Psoas muscle (tissue), 8 donors: Measurements from ENCODE around the gene SUSD6. TPM values are rescaled to one million over a fixed set of nuclear protein-coding genes. Genes with fewer than 3 reads are reported as not detected.
A peak's percentile ranks its signal among the peaks of the same experiment; 100 is the strongest.

Source experiments
- ATAC-seq, 4 donors: fragments of 200-7000 bp; cut with Tn5 transposase; one replicate each; pipeline ENCODE4 v1.9.1; 2020; ENCODE audit warnings: moderate library complexity in 3 of 4, mild to moderate bottlenecking in 2 of 4
- DNase-seq, 2 donors: peaks; one replicate each; pipeline ENCODE4 v3.0.0-alpha.2; 2020
- H3K27ac ChIP-seq: fragments of 200-600 bp; one replicate; pipeline ENCODE4 v1.8.0; 2022
- H3K27me3 ChIP-seq, 3 donors: fragments of 200-600 bp in 1 of 3; one replicate each; pipeline versions ENCODE4 v1.6.1 to v1.8.0; 2013 to 2022; ENCODE audit warnings: low read length in 2 of 3, mild to moderate bottlenecking in 2 of 3, moderate library complexity in 1 of 3; ENCODE audit not compliant: insufficient read depth in 3 of 3
- H3K36me3 ChIP-seq, 2 donors: fragments of 200-600 bp in 1 of 2; one replicate each; pipeline versions ENCODE4 v1.6.1 to v1.8.0; 2013 to 2022; ENCODE audit warnings: low read depth in 1 of 2, mild to moderate bottlenecking in 1 of 2, moderate library complexity in 1 of 2; ENCODE audit not compliant: insufficient read depth in 1 of 2
- H3K4me1 ChIP-seq: fragments of 200-600 bp; one replicate; pipeline ENCODE4 v1.8.0; 2022
- H3K4me3 ChIP-seq: fragments of 200-600 bp; one replicate; pipeline ENCODE4 v1.8.0; 2022; ENCODE audit warnings: mild to moderate bottlenecking
- H3K9me3 ChIP-seq: fragments of 200-600 bp; one replicate; pipeline ENCODE4 v1.8.0; 2022
- WGBS, 3 donors: extraction: QIAGEN DNeasy Blood & Tissue Kit; methylation state at CpG; one replicate each; pipeline versions ENCODE4 v1.1.6 to v1.1.7; 2013; 5-methylcytosine and 5-hydroxymethylcytosine counted together
- intact Hi-C, 2 donors: fragments of 100-400 bp; cut with DNase I; formaldehyde crosslinking; loops; one replicate each; pipeline versions ENCODE4 v1.11.0 to v1.14.2; 2022
- polyA plus RNA-seq, 3 donors: library from polyadenylated mRNA; stranded (reverse); fragments of 200-250 nt; gene quantifications; one replicate each; pipeline ENCODE4 v1.2.3, GENCODE V29; 2013
- total RNA-seq, 4 donors: library from RNA; stranded (reverse); fragmentation: NEBNext Ultra II Directional in 2 of 4; extraction: Animal tissue kit (Norgen Biotek cat#: 25700) in 2 of 4; gene quantifications; one replicate each; pipeline versions ENCODE4 v1.2.1 to v1.2.4, GENCODE V29; 2021 to 2023
- TF ChIP-seq, protein P1 (sequence below): fragments of 200-600 bp; IDR thresholded peaks from one replicate; pipeline ENCODE4 v1.8.0; 2022; ENCODE audit warnings: antibody characterized with exemption
- donor health status: healthy with polysubstance abuse.
- donor health status: DM: no; HTN: no; CAD: no; lungs with moderate emphysema.
- donor health status: Bipolar disorder and iron deficiency.
- donor health status: healthy.
- donor health status: DM: yes; HTN: yes; CAD: no.
- donor health status: DM: no; HTN: no; CAD: no.
- donor health status: DM: no; HTN: no; CAD: no.
- donor health status: DM: yes; HTN: yes; CAD: no.

Gene SUSD6
- total and polyA plus RNA-seq, 7 donors = 6.9 to 23.4 (median 14.9) TPM

DNA sequence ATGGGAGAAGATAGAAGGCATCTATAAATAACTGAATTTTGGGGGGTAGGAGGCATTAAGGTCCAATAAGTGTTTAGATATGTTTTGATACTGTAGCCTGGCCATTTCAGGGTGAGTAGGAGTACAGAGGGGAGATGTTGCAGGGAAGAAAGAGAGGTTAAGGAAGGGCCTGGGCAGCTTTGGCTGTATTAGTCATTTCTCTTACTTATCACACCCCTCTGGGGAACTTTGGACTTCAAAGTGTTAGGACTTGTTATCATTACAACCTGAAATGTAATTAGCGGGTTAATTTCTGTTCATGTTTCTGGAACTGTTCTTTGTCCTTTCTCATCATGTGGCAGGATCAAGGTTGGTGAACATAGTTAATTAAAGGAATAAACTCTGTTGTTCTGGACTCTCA, 40.3 kb downstream of the SUSD6 start:
- TF ChIP-seq, protein P1, sequence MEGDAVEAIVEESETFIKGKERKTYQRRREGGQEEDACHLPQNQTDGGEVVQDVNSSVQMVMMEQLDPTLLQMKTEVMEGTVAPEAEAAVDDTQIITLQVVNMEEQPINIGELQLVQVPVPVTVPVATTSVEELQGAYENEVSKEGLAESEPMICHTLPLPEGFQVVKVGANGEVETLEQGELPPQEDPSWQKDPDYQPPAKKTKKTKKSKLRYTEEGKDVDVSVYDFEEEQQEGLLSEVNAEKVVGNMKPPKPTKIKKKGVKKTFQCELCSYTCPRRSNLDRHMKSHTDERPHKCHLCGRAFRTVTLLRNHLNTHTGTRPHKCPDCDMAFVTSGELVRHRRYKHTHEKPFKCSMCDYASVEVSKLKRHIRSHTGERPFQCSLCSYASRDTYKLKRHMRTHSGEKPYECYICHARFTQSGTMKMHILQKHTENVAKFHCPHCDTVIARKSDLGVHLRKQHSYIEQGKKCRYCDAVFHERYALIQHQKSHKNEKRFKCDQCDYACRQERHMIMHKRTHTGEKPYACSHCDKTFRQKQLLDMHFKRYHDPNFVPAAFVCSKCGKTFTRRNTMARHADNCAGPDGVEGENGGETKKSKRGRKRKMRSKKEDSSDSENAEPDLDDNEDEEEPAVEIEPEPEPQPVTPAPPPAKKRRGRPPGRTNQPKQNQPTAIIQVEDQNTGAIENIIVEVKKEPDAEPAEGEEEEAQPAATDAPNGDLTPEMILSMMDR = no peak
- H3K36me3 ChIP-seq = no peaks in the 10 kb centered on the region
- 76 to 88% (median 86%) methylated on average over 1 of the region's 1 CpG for whole genome bisulfite sequencing, 3 donors
- no peak overlapping the region for H3K4me3 ChIP-seq
- intact Hi-C loops = no loop called here
- no peak for ATAC-seq
- DNase-seq = no peak
- no peak overlapping the region for H3K27ac ChIP-seq
- peaks cover 82% of the 10 kb centered on the region for H3K4me1 ChIP-seq
- H3K27me3 ChIP-seq = no peaks in the 10 kb centered on the region
- H3K9me3 ChIP-seq = no peaks in the 10 kb centered on the region

DNA sequence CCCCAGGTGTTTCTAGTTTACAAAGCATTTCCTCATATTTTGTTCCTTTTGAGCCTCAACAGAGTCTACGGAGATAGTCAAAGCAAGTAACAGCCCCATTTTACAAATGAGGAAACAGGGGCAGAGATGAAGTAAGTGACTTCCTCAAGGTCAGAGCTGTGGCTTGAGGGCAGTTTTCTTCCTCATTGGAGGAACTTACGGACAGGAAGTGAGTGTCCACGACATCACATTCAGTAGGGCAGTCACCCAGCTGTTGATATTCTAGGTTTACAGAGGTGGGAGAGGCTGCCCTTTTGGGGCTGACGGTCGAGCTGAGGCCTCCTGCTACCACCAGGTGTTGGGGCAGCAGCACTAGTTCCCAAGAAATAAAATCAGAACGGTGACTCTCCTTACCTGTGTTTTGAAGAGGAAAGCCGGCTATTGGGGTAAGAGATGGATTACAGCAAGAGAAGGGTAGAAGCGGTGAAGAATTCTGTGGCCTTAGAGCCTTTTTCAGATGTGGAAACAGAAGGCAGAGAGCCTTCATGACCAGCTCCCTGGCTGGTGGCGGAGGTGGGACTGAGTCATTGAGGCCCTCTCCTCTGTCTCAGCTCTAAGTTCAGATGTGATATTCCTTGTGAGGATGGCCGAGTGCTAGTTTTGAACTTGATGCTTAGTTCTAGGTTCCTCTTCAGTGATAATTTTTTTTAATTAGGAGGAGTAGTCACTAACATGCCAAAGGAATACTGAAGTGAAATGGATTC, 41.7 kb downstream of the SUSD6 start:
- intact Hi-C loops = no loop called here
- H3K27me3 ChIP-seq = no peaks in the 10 kb centered on the region
- ATAC-seq (peak in 3 of 4 donors; percentile 25 to 29 (median 26)), DNase-seq (no peak)
- peaks cover 76% of the 10 kb centered on the region for H3K4me1 ChIP-seq
- H3K9me3 ChIP-seq = no peaks in the 10 kb centered on the region
- no peaks in the 10 kb centered on the region for H3K36me3 ChIP-seq
- no peak overlapping the region for H3K4me3 ChIP-seq
- TF ChIP-seq, protein P1 = no peak
- WGBS, 3 donors = 73 to 81% (median 79%) methylated on average over 10 of the region's 10 CpGs
- peak overlapping the region; percentile 57 for H3K27ac ChIP-seq

DNA sequence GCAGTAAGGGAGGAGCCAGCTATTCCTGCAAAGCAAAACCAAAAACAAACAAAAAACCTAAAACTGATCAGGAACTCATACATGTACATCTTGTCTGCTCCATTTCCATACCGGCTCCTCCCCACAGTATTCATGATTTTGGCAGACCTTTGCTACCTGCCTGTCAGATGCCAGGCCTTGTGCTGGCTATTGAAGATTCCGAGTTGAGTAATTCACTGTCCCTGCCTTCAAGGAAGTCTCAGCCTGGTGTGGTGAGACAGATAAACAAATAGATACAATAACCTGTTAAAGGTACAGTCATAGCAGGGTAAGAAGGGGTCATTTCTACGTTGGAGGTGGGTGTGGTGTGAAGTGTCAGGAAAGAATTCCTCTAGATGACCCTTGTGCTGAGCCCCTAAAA, 42.7 kb downstream of the SUSD6 start:
- peaks cover 0 to 5% of the 10 kb centered on the region in 2 donors for H3K36me3 ChIP-seq
- TF ChIP-seq, protein P1 = no peak
- peaks cover 72% of the 10 kb centered on the region for H3K4me1 ChIP-seq
- ATAC-seq (peak in 2 of 4 donors; percentile 18 to 31), DNase-seq (no peak)
- intact Hi-C loops = no loop called here
- H3K27ac ChIP-seq = peak overlapping the region; percentile 15
- 50 to 65% (median 56%) methylated on average over 3 of the region's 3 CpGs for WGBS, 3 donors
- no peaks in the 10 kb centered on the region for H3K27me3 ChIP-seq
- no peaks in the 10 kb centered on the region for H3K9me3 ChIP-seq
- H3K4me3 ChIP-seq = no peak overlapping the region

DNA sequence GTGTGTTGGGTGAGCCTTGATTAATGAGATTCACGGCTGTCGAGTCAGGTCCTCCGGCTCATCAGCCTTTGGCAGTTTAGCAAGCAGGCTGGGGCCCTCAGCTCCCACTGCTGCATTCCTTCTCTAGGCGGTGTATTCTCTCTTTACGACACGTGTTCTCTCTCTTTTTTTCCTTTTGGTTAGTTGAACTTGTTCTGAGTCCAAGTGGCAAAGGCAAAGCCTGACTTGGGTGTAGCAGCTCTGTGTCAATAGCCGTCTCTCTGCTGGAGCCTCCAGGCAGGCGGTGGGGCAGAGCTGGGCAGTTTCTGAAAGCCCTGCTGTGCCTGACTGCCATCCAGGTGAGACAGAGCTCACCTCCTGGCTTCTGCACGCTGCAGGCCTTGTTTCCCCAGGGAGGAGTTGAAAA, 46.6 kb downstream of the SUSD6 start:
- no peaks in the 10 kb centered on the region for H3K9me3 ChIP-seq
- H3K27ac ChIP-seq = peak overlapping the region; percentile 27
- 29 to 53% (median 33%) methylated on average over 9 of the region's 9 CpGs for WGBS, 3 donors
- intact Hi-C loops = no loop called here
- DNase-seq = no peak
- no peak overlapping the region for H3K4me3 ChIP-seq
- H3K4me1 ChIP-seq = peaks cover 61% of the 10 kb centered on the region
- peak in 3 of 4 donors; percentile 24 to 49 (median 36) for ATAC-seq
- no peaks in the 10 kb centered on the region for H3K27me3 ChIP-seq
- TF ChIP-seq, protein P1 = no peak
- peaks cover 6 to 21% of the 10 kb centered on the region in 2 donors for H3K36me3 ChIP-seq
